ENCODE results near the gene SPATS2L.
"Not testable (repeated sequence)": the region's sequence is repeated elsewhere in the genome, so short reads cannot be mapped to it uniquely, and the experiment has no call there.

SPATS2L gene

DNA sequence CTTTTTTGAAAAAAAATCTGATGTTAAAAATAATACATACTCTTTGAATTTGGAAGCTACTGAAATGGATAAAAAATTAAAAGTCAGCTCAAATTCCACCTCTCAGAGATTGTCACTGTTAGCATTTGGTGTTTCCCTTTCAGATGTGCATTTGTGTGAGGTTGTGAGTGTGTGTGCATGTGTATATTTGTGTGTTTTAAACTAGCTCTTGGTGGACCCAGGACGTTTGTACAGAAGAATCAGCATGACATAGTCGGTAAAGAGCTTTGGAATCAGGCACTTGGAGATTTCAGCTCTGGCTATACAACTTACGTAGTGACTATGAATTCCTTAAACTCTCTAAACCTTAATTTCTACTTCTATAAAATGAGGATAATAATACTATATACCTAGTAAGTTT is 14.5 kb downstream of the SPATS2L start:
- no peak for FAIRE-seq

DNA sequence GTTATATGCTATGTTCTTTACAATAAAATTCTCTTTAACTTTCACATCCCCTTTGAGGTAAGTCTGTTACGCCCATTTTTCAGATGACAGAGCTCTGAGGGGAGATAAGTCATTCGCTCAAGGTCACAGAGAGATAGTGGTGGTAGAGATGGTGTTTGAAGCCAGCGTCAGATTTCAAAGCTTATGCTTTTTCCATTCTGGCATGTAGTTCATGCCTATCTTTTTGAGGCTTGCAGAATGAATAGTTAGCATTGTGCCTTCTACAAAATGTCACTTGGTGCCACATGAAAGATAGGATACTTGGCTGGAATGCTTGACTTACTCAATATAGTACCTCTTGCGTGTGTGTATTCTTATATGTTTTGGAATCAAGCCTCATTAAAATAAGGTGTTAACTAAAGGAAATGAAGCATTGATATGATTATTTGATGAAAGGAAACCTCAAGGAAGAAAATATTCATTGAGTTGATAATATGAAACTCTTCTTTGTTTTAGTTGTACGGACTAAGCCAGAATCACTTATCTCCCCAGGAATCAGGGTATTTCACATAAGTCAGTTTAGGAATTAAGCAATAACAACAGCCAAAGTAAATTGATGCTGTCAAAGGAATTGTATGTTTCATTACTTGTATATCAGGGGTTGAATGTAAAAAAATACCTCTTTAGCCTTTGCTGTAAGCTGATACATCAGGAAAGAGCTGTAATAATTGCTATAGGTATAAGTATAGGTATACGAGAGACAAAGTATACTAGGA is 15.5 kb downstream of the SPATS2L start:
- FAIRE-seq, result no peak

DNA sequence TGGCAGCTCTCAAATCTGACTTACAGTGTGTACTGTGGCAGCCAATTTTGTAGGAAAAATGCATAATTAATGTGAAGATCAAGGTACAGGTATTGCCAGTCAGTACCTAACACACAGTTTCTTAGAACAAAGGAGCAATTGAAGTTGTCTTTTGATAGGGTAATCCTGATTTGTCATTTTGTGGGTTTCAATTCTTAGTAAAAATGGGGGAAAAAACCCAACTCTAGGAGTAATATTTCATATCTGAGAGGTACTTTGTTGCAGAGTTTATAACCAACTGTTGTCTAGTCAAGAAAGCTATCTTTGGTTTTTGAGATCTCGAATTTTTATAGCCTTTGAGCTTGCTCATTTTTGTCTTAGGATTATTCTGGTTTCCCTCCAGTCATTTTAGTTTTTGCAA is 16.1 kb downstream of the SPATS2L start:
- FAIRE-seq, result no peak

DNA sequence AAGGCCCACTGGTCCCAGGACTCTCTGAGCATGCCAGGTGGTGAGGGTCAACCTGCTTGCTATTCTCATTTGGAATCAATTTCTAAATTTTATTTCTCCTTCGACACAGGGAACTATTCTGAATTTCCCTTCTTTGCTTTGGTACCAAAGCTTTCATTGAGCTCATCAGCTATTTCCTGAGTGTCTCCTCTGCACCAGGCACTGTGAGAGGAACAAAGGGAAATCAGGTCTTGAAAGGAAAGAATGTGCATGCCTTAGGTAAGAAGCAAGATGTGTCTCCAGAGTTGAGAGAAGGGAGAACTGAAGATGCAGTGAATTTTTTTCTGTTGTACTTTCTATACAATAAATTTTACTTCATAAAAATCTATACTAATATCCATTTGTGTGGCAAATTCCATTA is 17.9 kb downstream of the SPATS2L start:
- no peak for FAIRE-seq

DNA sequence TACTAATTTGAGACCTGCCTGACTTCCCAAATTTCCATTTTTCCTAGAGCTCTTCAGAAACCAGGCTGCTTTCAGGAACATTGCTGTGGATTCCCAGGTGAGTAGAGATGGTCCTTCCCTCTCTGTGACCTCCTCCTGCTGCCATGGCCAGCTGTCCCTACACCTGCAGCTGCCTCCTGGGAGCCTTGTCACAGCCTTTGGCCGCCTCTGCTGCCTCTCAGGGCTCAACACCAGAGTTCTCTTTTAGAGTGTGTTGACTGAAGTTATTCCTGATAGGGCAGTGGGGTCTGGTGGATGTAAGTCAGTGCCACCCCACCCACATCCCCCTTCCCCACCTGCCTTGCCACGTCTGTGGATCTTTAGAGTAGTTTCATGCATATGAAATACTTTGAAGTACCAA is 22.9 kb downstream of the SPATS2L start:
- no peak for FAIRE-seq

DNA sequence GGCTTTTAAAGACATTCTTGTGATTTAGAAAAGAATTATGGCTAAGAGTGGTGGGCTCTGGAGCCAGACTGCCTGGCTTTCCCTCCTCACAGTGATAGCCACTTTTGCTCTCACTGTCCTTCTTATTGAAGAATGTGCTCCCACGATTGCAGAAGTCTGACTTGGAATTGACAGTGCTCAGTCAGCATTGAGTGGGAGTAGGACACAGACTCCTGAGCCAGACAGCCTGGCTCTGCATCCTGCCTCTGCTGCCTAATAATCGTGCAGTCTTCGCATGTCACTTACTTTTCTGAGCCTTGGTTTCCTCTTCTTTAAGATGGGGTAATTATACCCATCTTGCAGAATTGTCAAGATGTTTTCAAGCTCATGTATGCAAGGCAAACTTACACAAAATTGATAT is 23.3 kb downstream of the SPATS2L start:
- no peak for FAIRE-seq

DNA sequence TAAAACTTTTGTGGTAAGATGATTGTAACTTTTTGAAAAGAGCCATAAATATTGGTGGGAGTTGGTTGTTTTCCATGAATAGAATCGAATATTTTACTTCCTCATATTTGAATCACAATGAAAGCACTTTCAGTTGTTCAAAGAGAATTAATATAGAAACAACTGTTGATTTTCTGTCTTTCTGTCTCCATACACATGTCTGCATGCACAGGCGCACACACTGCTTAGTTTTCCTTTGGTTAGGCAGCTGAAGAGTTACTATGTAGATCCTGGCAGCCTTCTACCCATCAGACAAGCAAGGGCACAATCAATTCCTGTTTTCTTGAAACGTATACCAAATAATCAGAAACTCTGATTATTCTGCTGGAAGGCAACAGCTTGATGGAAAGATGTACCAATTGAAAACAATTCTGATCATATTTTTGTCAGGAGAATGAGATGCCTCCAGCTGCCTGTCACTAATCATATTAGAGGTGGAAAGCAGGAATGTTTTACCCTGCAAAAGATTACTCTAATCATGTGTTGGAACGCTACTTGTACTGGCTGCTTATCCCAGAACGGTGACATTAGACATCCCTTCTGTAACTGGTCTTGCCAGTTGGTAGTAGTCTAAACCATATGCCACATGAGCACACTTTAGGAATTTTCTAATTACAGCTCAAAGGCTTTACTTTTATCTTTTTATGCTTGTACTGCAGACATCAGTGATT is 24.0 kb downstream of the SPATS2L start:
- no peak for FAIRE-seq

DNA sequence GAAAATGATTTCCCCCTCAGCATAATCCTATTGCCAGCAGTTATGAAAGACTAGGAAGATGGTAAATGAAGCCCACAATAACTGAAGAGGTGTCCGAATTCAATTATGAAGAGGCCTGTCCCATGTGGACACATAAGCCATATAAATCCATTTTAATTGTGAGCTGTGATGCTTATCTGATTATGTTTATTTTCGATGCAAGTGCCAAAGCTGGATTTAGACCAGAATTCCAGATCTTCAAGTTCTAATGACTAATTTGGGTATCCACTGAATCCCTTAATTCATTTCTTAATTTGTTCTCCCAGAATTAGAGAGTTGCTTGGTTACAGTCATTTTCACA is 24.5 kb downstream of the SPATS2L start:
- no peak for FAIRE-seq

DNA sequence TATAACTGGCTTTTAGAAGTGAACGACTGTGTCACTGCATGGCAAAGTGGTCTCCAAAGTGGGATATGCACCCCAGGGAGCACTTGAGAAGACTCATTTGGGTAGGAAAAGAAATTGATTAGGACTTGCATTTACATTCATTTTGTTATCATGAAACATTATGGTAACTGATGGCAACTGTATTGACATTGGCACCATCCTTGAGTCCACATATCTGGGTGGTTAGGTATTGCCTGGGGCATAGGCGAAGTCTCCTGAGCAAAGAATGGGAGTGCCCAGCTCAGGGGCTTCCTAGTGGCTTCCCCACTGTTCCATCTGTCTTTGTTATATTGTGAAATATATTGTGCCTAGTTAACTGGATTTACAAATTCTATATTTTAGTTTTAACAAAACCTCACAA is 29.2 kb downstream of the SPATS2L start:
- no peak for FAIRE-seq

DNA sequence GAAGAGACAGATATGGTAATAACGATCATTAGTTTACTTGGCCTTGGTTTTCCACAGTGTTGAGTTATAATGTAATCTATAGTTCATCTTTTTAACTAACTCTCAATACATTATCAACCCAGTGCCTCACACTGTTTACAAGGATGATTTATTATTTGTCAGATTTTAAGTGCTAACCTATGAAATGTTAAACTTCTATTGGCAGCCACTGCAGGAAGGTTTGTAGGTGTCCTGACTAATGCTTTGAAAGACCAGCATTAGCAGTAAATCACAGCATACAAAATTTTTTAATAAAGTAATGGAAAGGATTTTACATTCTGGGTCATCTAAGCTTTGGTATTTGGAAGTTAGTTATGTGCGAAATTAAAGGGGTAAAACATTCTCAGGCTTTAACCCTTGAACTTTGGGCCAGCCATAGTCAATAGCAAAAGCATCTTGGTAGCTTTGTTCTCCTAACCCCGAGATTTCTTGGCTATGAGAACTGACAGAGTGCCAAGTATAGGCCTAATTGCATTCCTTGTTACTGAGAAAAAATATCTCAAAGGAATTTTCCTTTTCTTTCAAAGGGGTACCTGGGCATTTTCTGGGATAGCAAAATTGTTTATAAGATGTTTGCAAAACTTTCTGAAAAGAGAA is 30.6 kb downstream of the SPATS2L start:
- no peak for FAIRE-seq

DNA sequence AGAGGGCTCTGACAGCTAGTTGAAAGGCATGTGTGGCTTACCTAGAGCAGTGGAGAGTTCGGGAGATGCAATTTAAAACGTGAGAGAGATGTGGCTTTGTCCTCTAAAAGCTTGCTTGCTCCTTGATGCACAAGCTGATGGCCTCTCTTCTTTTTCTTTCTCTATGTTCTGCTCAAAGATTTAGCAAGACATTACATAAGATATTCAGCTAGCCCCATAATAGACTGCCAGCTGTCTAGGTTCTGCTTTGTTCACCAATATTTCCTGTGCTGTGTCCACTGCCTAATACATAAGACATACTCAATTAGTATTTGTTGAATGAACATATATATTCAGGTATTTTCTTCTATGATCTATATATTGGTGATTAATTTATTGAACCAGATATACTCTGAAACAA is 31.1 kb downstream of the SPATS2L start:
- FAIRE-seq, result no peak

DNA sequence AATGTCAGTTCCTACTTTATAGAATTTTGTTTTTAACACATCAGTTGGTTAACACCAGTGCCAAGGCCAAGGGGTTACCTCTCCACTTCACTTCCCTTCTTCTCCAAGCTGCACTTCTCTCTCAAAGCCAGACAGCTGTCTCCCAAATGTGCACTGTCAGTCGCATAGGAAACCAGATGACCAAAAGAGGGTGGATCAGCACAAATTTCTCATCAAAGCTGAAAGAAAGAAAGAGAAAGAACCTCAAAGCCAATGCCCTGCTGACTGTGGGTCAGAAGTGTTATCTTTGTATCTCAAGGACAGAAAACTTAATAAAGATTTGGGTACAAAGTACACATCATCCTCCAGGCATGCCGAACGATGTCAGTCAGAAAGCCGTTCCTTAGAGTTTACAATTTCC is 32.2 kb downstream of the SPATS2L start:
- FAIRE-seq, result no peak

DNA sequence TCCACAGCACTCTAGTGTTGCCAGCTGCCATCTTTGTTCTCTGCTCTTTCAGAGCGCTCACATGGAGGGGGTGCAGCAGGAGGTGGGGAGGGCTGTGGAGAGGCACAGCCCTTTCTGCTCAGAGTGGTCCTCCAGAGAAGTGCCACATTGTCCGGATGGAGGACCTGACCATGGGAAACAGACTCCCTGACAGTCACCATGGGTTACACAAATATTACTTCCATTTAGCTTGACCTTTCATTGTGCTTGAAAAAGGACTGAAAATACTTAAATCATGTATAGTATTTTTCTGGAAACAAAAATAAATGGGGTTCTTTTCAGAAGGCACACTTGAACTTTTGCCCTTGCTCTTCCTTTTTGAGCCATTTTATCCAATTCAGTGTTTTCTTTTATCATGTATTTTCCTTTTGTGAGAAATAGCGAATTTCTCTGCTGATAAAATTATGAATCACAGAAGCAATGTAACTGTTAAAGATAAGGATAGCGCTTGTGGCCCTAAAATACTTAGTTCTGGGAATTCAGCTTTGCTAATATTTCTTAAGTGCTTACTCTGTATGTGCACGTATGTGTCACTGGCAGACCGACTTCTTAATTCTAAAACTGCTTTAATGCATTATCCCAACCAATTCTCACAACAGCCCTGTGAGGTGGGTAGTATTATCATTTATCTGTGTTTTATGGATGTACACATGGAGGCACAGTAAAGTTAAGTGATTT is 34.2 kb downstream of the SPATS2L start:
- FAIRE-seq, result no peak

DNA sequence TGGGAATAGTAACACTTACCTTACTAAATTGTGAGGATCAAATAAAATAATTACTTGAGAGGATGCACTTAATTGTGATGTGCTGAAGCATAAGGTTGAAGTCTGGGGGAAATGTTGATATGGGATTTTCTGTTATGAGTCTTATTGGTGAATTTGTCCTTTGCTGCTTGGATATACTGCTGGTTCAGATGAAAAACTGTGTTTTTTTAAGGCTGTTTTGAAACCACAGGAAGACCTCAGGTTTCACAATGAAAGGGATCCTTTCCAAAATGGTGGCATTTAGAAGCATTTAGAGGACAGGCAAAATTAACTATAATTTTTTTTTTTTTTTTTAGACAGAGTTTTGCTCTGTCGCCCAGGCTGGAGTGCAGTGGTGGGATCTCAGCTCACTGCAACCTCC is 34.9 kb downstream of the SPATS2L start:
- no peak for FAIRE-seq

DNA sequence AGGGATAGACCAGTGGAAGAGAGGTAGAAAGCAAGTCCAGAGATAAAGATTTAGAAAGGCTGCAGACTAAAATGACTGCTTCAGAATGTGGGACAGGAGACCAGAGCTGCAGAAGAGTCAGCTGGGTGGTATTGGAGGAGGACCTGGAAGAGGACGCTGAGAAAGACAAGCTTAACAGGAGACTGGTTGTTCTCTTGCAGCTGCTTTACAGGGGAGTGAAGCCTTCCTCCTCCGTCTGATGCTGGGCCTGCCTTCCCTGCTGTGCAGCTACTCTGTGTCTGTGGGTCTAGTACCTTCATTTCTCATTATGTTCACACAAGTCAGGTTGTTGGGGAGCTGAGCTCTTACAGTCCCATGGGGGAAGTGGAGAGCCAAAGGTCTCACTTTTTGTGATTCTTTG is 35.7 kb downstream of the SPATS2L start:
- FAIRE-seq, result no peak

DNA sequence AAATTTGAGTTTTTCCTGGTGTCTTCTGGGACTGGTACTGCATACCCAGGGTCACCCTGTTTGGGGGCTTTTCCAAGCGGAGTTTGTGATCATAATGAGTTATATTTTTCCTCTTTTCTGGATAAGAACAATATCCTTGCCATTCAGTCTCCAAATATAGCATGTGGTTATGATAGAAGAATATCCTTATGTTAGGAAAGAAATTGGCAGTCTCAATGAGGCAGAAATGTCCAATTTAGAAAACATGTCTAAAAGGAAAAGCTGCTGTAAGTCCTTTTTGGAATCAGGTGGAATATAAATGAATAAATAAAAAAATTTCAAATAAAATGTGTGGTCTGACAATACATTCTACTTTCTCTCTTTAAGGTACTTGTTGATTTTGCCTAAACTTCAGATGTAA is 36.2 kb downstream of the SPATS2L start:
- no peak for FAIRE-seq

DNA sequence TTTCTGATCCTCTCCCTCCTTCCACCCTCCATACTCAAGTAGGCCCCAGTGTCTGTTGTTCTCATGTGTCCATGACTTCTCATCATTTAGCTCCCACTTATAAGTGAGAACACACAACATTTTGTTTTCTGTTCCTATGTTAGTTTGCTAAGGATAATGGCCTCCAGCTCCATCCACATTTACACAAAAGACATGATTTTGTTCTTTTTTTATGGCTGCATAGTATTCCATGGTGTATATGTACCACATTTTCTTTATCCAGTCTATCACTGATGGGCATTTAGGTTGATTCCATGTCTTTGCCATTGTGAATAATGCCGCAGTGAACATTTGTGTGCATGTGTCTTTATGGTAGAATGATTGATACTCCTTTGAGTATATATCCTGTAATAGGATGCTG is 37.7 kb downstream of the SPATS2L start:
- FAIRE-seq, result not testable (repeated sequence)

DNA sequence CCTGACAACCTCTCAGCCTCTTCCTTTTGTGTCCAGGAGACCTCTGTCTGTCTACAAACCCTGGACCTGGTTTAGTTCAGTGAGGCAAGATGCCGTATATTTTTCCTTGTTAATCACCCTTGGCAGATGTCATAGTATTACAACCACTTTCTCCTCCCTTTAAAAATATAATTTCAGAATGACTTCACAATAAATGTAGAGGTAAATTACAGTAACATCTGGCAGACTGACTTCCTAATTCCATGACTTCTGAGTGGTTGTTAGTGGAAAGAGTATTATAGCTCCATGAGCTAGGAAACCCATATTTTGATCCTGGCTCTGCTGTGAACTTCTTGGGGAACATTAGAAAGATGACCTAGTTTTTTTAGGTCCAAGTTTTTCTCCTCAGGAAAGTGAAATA is 39.5 kb downstream of the SPATS2L start:
- FAIRE-seq, result no peak

DNA sequence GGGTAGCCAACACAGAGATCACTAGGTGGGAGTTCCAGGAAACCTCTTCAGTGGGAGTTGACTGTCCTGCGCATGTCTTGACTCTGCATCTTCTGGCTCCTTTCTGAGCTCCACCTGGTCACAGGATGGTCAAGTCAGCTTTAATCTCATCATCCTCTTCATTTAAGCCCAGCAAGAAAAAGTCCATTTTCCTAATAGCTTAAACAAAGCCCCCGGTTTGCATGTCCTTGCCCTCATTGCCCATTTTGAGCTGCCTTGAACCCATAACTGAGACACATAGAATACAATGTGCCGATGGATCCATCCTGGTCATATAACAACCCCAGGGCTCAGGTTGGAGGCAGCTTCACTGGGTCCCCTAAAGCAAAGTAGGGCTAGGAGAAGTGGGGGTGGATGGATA is 40.8 kb downstream of the SPATS2L start:
- no peak for FAIRE-seq

DNA sequence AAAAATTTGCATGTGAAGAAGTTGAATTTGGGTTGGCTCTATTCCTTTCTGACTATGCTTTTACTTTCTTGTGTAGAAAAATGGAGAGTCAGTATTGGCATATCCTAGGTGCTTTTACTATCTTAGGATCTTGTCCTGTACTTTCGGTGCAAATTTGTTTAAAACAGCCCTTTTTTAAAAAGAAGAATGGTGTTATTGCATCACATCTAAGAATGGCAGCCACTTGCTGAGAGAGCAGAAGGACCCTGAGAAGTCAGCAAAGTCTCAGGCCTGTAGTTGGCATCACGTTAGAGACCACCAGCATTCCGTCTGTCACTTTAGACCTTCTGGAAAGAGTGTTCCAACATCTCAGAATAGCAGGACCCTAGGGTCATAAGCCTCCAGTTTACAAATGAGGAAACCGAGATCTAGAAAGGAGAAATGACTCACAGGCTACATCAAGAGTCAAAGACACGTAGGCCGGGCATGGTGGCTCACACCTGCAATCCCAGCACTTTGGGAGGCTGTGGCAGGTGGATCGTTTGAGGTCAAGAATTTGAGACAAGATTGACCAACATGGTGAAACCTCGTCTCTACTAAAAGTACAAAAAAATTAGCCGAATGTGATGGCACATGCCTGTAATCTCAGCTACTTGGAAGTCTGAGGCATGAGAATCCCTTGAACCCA is 42.5 kb downstream of the SPATS2L start:
- FAIRE-seq, result no peak

DNA sequence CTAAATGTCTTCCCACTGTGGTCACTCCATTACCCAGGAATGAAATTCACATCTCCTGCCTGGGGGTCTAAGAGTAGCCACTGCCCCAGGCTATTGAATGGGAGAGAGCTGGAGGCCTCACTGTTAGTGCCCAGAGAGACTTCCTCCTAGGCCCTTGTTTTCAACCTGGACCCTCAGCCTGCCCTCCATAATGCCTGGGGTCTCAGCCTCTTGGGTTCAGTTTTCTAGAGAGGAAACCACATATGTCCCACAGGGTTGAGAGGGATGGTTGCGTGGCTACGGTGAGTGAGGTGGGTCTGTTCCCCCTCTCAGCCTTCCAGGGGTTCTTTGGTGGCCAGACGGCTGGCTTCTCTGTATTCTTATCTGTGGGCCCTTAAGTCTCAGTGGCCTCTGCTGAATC is 43.4 kb downstream of the SPATS2L start:
- FAIRE-seq, result no peak

DNA sequence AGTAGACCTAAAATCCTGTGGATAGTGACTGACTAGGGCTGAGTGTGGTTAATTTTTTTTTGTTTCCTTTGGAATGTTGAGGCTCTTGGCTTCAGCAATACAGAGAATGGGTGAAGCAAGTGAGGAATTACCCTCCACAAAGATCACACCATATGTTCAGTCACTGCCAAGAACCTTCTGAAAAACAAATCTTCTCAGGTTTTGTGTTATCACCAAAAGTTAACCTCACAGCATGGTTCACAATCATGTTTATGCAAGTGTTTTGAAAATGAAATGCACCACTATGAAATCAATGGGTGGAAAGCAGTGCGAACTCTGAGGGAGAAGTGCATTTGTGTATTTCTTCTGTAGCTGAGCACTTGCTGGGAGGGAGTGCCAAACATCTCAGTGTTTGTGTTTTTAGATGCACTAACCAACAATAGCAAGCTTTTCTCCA is 44.4 kb downstream of the SPATS2L start:
- FAIRE-seq, result no peak

DNA sequence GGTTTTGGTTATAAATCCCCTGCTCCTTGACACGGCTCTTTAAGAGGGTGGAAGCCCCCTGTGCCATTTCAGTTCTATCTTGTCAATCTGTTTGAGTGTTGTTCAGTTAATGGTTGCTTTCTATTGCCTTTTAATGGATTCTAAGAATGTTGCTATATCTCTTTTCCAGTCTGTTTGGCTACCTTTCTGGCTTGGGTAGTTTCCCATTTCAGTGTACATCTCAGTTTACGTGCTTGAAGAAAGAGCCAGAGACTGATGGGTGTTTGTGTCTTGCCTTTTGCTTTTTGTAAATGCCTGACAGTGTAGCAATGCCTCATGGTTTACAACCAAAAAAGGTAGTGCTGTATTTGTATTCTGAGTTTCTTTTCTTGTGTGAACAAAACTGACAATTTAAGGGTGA is 45.3 kb downstream of the SPATS2L start:
- no peak for FAIRE-seq
